ENCODE results near the gene ADNP.

Gene ADNP

GRCh38 chr20:50844430-50845100 is 86.7 kb downstream of the ADNP start:
- DNase-seq: no peak

- DNase-seq: no peak
Observed at GRCh38 chr20:50843331-50844276, 87.6 kb downstream of the ADNP start.

GRCh38 chr20:50842821-50843220 is 88.4 kb downstream of the ADNP start:
- no peak for DNase-seq

Data from NCI-H510A (cell line).